HepG2 (cell line): ENCODE results near the gene TWIST2. TPM values are rescaled to one million over a fixed set of nuclear protein-coding genes. Genes with fewer than 3 reads are reported as not detected.

Source experiments
- ATAC-seq: fragments of 200-7000 bp; cut with Tn5 transposase; 3 replicates; pipeline ENCODE4 v1.9.1; 2020; ENCODE audit warnings: mild to moderate bottlenecking, moderate library complexity
- BruUV-seq: library from RNA; stranded (reverse); fragments of 400-500 nt; replicated peaks from 2 replicates; lab custom pipeline; 2021; lab: Mats Ljungman, UMichigan
- CTCF ChIA-PET: fragments of 300-600 bp; formaldehyde crosslinking; extraction: SDS; loops from one replicate; lab custom pipeline; 2021; ENCODE audit warnings: low total read pairs, inconsistent platforms, low intra/inter-chr PET ratio; lab: Yijun Ruan, JAX
- POLR2A ChIA-PET: fragments of 350-600 bp; sonication (Branson Sonifier 250); formaldehyde crosslinking; loops from one replicate; lab custom pipeline; 2020; ENCODE audit warnings: antibody characterized with exemption, inconsistent platforms; lab: Yijun Ruan, JAX
- DNase-seq: peaks from one replicate; pipeline ENCODE4 v3.0.0-alpha.2; 2015; ENCODE audit warnings: low spot score
- FAIRE-seq: peaks from 3 replicates; lab custom pipeline; 2011; peaks lifted over from hg19 to GRCh38; lab: Jason Lieb, UNC
- H2AFZ ChIP-seq: one replicate; pipeline ENCODE4 v1.6.1; 2011; ENCODE audit warnings: low read length, inconsistent platforms
- H3K27ac ChIP-seq: fragments of 300-600 bp; 3 replicates; pipeline ENCODE4 v1.8.0; 2011; ENCODE audit warnings: mixed run types, mild to moderate bottlenecking, mixed read lengths, low read length, inconsistent platforms; ENCODE audit not compliant: insufficient read depth; ENCODE audit errors: extremely low read length
- H3K27me3 ChIP-seq, 2 experiments: fragments of 200-600 bp in 1 of 2; 2 replicates in 1 of 2; 3 replicates in 1 of 2; pipeline versions ENCODE4 v1.6.0 to v1.8.0; 2011; ENCODE audit warnings: low read length in 2 of 2, mild to moderate bottlenecking in 2 of 2, moderate library complexity in 2 of 2, inconsistent platforms in 1 of 2; ENCODE audit not compliant: insufficient read depth in 2 of 2, control insufficient read depth in 1 of 2
- H3K36me3 ChIP-seq, 2 experiments: fragments of 200-600 bp in 1 of 2; replicated peaks in 1 of 2; 2 replicates in 1 of 2; 3 replicates in 1 of 2; pipeline versions ENCODE4 v1.5.1 to v1.8.0; 2011; ENCODE audit warnings: low read length in 2 of 2, inconsistent platforms in 1 of 2; ENCODE audit not compliant: insufficient read depth in 2 of 2, control insufficient read depth in 1 of 2
- H3K4me1 ChIP-seq: 2 replicates; pipeline ENCODE4 v1.5.1; 2012; ENCODE audit warnings: low read length, inconsistent platforms; ENCODE audit not compliant: insufficient read depth
- H3K4me2 ChIP-seq: 2 replicates; pipeline ENCODE4 v1.6.0; 2011; ENCODE audit warnings: low read depth, low read length, inconsistent platforms
- H3K4me3 ChIP-seq, 3 experiments: fragments of 200-600 bp in 1 of 3; sonication (generic), shearing (Covaris generic) in 1 of 3; replicated peaks in 1 of 3; 2 replicates each; pipeline ENCODE4 v1.5.1; 2011 to 2016; ENCODE audit warnings: low read length in 3 of 3, inconsistent platforms in 2 of 3, low read depth in 2 of 3, mild to moderate bottlenecking in 2 of 3, control low read depth in 1 of 3, mixed read lengths in 1 of 3; ENCODE audit not compliant: insufficient read depth in 1 of 3
- H3K79me2 ChIP-seq: one replicate; pipeline ENCODE4 v1.6.1; 2011; ENCODE audit warnings: low read length, inconsistent platforms; ENCODE audit not compliant: insufficient read depth
- H3K9ac ChIP-seq: 2 replicates; pipeline ENCODE4 v1.6.0; 2011; ENCODE audit warnings: mild to moderate bottlenecking, low read depth, low read length, inconsistent platforms; ENCODE audit not compliant: insufficient read depth
- H3K9me3 ChIP-seq: 2 replicates; pipeline ENCODE4 v1.5.1; 2012; ENCODE audit warnings: mild to moderate bottlenecking, low read length
- H4K20me1 ChIP-seq: 2 replicates; pipeline ENCODE4 v1.6.0; 2011; ENCODE audit warnings: inconsistent platforms, mild to moderate bottlenecking, low read length, moderate library complexity; ENCODE audit not compliant: insufficient read depth
- ATF3 ChIP-seq: sonication (generic); formaldehyde crosslinking; IDR thresholded peaks from 2 replicates; pipeline ENCODE4 v1.4.0; 2020; ENCODE audit warnings: missing genetic modification reagents
- DMAP1 ChIP-seq: IDR thresholded peaks from 2 replicates; pipeline ENCODE4 v1.6.1; 2016
- HNF4A ChIP-seq: sonication (generic); formaldehyde crosslinking; IDR thresholded peaks from 2 replicates; pipeline ENCODE4 v1.4.0; 2020; ENCODE audit warnings: missing genetic modification reagents
- MLX ChIP-seq: IDR thresholded peaks from 2 replicates; pipeline ENCODE4 v1.6.1; 2016
- MZF1 ChIP-seq: sonication (generic); formaldehyde crosslinking; IDR thresholded peaks from 2 replicates; pipeline ENCODE4 v1.8.1; 2023; ENCODE audit warnings: mild to moderate bottlenecking, missing genetic modification reagents, borderline replicate concordance
- NFE2L1 ChIP-seq: sonication (generic); formaldehyde crosslinking; IDR thresholded peaks from 2 replicates; pipeline ENCODE4 v1.4.0; 2020; ENCODE audit warnings: missing genetic modification reagents, mild to moderate bottlenecking, borderline replicate concordance
- PAF1 ChIP-seq: IDR thresholded peaks from 2 replicates; pipeline ENCODE4 v1.6.1; 2016; ENCODE audit warnings: missing genetic modification reagents, missing compliant biosample characterization
- SIX1 ChIP-seq: sonication (generic); formaldehyde crosslinking; IDR thresholded peaks from 2 replicates; pipeline ENCODE4 v1.4.0; 2020; ENCODE audit warnings: missing genetic modification reagents, borderline replicate concordance
- ZBTB34 ChIP-seq: sonication (generic); formaldehyde crosslinking; IDR thresholded peaks from 2 replicates; pipeline ENCODE4 v1.8.0; 2022; ENCODE audit warnings: mild to moderate bottlenecking, missing genetic modification reagents
- ZBTB42 ChIP-seq: sonication (generic); formaldehyde crosslinking; IDR thresholded peaks from 2 replicates; pipeline ENCODE4 v1.5.0; 2020; ENCODE audit warnings: mild to moderate bottlenecking, missing genetic modification reagents
- ZFX ChIP-seq: sonication (generic); formaldehyde crosslinking; IDR thresholded peaks from 2 replicates; pipeline ENCODE4 v1.4.0; 2020; ENCODE audit warnings: mild to moderate bottlenecking, low read depth, missing genetic modification reagents, moderate library complexity
- ZNF317 ChIP-seq: sonication (generic); formaldehyde crosslinking; IDR thresholded peaks from 2 replicates; pipeline ENCODE4 v1.5.0; 2020; ENCODE audit warnings: mild to moderate bottlenecking, missing genetic modification reagents
- ZNF513 ChIP-seq: sonication (generic); formaldehyde crosslinking; conservative IDR thresholded peaks from 2 replicates; pipeline ENCODE4 v1.5.0; 2020; ENCODE audit warnings: missing genetic modification reagents
- ZNF562 ChIP-seq: sonication (generic); formaldehyde crosslinking; IDR thresholded peaks from 2 replicates; pipeline ENCODE4 v1.8.0; 2022; ENCODE audit warnings: missing genetic modification reagents, borderline replicate concordance
- WGBS: methylation state at CpG from one replicate; pipeline ENCODE4 v1.1.6; 2017; ENCODE audit warnings: low lambda C conversion rate; 5-methylcytosine and 5-hydroxymethylcytosine counted together
- in situ Hi-C: cut with HindIII; loops from 2 replicates; pipeline ENCODE4 v1.10.0; 2017; ENCODE audit warnings: low pct_unique_long_range_greater_than_20kb; ENCODE audit not compliant: extremely low pct_ligation_motif_present
- intact Hi-C: fragments of 100-400 bp; cut with micrococcal nuclease; formaldehyde crosslinking; loops from one replicate; pipeline ENCODE4 v1.10.0; 2022; ENCODE audit not compliant: unreplicated experiment
- polyA plus RNA-seq, 8 experiments: library from polyadenylated mRNA; depleted of rRNA in 3 of 8; stranded (reverse) in 7 of 8; unstranded in 1 of 8; fragments of >200 nt; fragmentation: Illumina TruSeq in 4 of 8; extraction: Trizol in 4 of 8; gene quantifications; 2 replicates each; pipeline versions ENCODE4 v1.2.1 to v1.2.3, GENCODE V29; 2011 to 2016; ENCODE audit warnings: low read depth in 4 of 8, missing spikeins in 1 of 8, mixed read lengths in 1 of 8; ENCODE audit not compliant: insufficient read depth in 1 of 8
- total RNA-seq, 5 experiments: library from RNA; depleted of rRNA; stranded (reverse); fragments of >200 nt; fragmentation: Illumina TruSeq; extraction: Trizol; gene quantifications; 2 replicates each; pipeline ENCODE4 v1.2.3, GENCODE V29; 2016; ENCODE audit warnings: low read depth in 1 of 5

TWIST2 gene
- total and polyA plus RNA-seq, 2 of the 13 experiments (the other 11 are each of a cell fraction or from before 2014, with no cell fraction given), result 0.08 to 0.11 TPM

- no peak for TF ChIP-seq ZBTB34 (CRISPR knock-in tag)
- TF ChIP-seq HNF4A (CRISPR knock-in tag), result no peak
Measured at GRCh38 chr2:238853721-238854120, 5.8 kb downstream of the TWIST2 start (continued).

- no peaks in the 10 kb centered on the region for H3K79me2 ChIP-seq
- BruUV-seq, result no TSS peak
- H2AFZ ChIP-seq, result no peak overlapping the region
- intact Hi-C loops (no loop called here), in situ Hi-C loops (no loop called here)
- CTCF ChIA-PET, result no interaction called here
- DNase-seq (no peak), FAIRE-seq (no peak), ATAC-seq (no peak)
- H3K4me2 ChIP-seq, result no peak overlapping the region
- H3K27ac ChIP-seq, result no peak overlapping the region
- H3K4me3 ChIP-seq, result no peak overlapping the region
- POLR2A ChIA-PET, result no interaction called here
- H3K4me1 ChIP-seq, result no peaks in the 10 kb centered on the region
- no peak overlapping the region for H3K9ac ChIP-seq
- WGBS, result 35% methylated on average over 8 of the region's 8 CpGs
- H3K36me3 ChIP-seq, result no peaks in the 10 kb centered on the region
- TF ChIP-seq SIX1 (CRISPR knock-in tag), result no peak
- H3K27me3 ChIP-seq, result peaks cover 5 to 70% of the 10 kb centered on the region in 2 experiments; a peak in 4 of 5 replicates
- no peaks in the 10 kb centered on the region for H4K20me1 ChIP-seq
- H3K9me3 ChIP-seq, result no peaks in the 10 kb centered on the region
Measured at GRCh38 chr2:238854246-238854645, 6.4 kb downstream of the TWIST2 start.

- no peaks in the 10 kb centered on the region for H3K36me3 ChIP-seq
- WGBS, result 60% methylated on average over 18 of the region's 18 CpGs
- intact Hi-C loops, result no loop called here
- no peaks in the 10 kb centered on the region for H3K79me2 ChIP-seq
- H3K9me3 ChIP-seq, result no peaks in the 10 kb centered on the region
- ATAC-seq (no peak), DNase-seq (no peak), FAIRE-seq (no peak)
- peaks cover 2 to 65% of the 10 kb centered on the region in 2 experiments; a peak in 4 of 5 replicates for H3K27me3 ChIP-seq
- in situ Hi-C loops, result no loop called here
- H3K9ac ChIP-seq, result no peak overlapping the region
- H3K4me1 ChIP-seq, result no peaks in the 10 kb centered on the region
- BruUV-seq, result no TSS peak
- H3K4me2 ChIP-seq, result no peak overlapping the region
- H2AFZ ChIP-seq, result no peak overlapping the region
- H3K27ac ChIP-seq, result no peak overlapping the region
- H4K20me1 ChIP-seq, result no peaks in the 10 kb centered on the region
- CTCF ChIA-PET, result no interaction called here
- no peak overlapping the region for H3K4me3 ChIP-seq
- POLR2A ChIA-PET, result no interaction called here
- TF ChIP-seq ZNF562 (no peak), ZNF317 (CRISPR knock-in tag) (no peak), ATF3 (CRISPR knock-in tag) (no peak), DMAP1 (CRISPR knock-in tag) (no peak), ZFX (CRISPR knock-in tag) (no peak), ZBTB42 (no peak), MLX (CRISPR knock-in tag) (no peak), ZNF513 (CRISPR knock-in tag) (no peak), MZF1 (CRISPR knock-in tag) (no peak), NFE2L1 (no peak), PAF1 (CRISPR knock-in tag) (no peak)
Measured at GRCh38 chr2:238854699-238855229, 6.9 kb downstream of the TWIST2 start.
